Stimulated activated CD8-positive, alpha-beta memory T cell treated with anti-CD3 and anti-CD28 coated beads, Interleukin-7, amount 100 ng/mL, for 1 hour (primary cell): ENCODE measurements around the gene DDX43.
"Not testable (repeated sequence)": the region's sequence is repeated elsewhere in the genome, so short reads cannot be mapped to it uniquely, and the experiment has no call there.

ENCODE experiments used
- DNase-seq, 2 donors: peaks; one replicate each; pipeline ENCODE4 v3.0.0-alpha.2; 2020; ENCODE audit warnings: low read depth in 2 of 2

The DDX43 gene

GRCh38 chr6:73394577-73395354 lies at the start of gene DDX43:
Gene DDX43, plus strand, starts transcription at chr6:73394828. Its CDS starts 78 bp downstream, at chr6:73394906.
- DNase-seq = peak in 1 of 2 donors; percentile 15

GRCh38 chr6:73348550-73349204 lies 46.0 kb upstream of the DDX43 start:
- DNase-seq = no peak

GRCh38 chr6:73349311-73349710 lies 45.3 kb upstream of the DDX43 start:
- no peak for DNase-seq

GRCh38 chr6:73353636-73354593 lies 40.7 kb upstream of the DDX43 start, which contains the start of gene DPPA5:
Gene DPPA5, minus strand, starts transcription at chr6:73354276. Its CDS starts 51 bp downstream, at chr6:73354225.
- DNase-seq = no peak

- no peak for DNase-seq
Measured at GRCh38 chr6:73362358-73362757, 32.3 kb upstream of the DDX43 start, which contains the start of gene KHDC3L. Gene KHDC3L, plus strand, starts transcription at chr6:73362658. Its CDS starts 72 bp downstream, at chr6:73362730.

- no peak for DNase-seq
Measured at GRCh38 chr6:73362869-73363536, 31.6 kb upstream of the DDX43 start.

GRCh38 chr6:73363537-73363875 lies 31.1 kb upstream of the DDX43 start:
- DNase-seq = no peak

- no peak for DNase-seq
Measured at GRCh38 chr6:73364121-73364520, 30.5 kb upstream of the DDX43 start.

GRCh38 chr6:73364549-73364948 lies 30.1 kb upstream of the DDX43 start:
- no peak for DNase-seq

GRCh38 chr6:73367761-73368355 lies 26.8 kb upstream of the DDX43 start:
- DNase-seq = no peak

- DNase-seq = no peak
Measured at GRCh38 chr6:73368675-73369074, 26.0 kb upstream of the DDX43 start.

GRCh38 chr6:73369157-73369556 lies 25.5 kb upstream of the DDX43 start:
- DNase-seq = no peak

- no peak for DNase-seq
Measured at GRCh38 chr6:73369563-73369962, 25.1 kb upstream of the DDX43 start, which contains the start of gene OOEP. Gene OOEP, minus strand, starts transcription at chr6:73369897. Its CDS starts 105 bp downstream, at chr6:73369792.

- no peak for DNase-seq
Measured at GRCh38 chr6:73371984-73372383, 22.6 kb upstream of the DDX43 start.

- DNase-seq = no peak
Measured at GRCh38 chr6:73372516-73372915, 22.1 kb upstream of the DDX43 start.

GRCh38 chr6:73375216-73375615 lies 19.4 kb upstream of the DDX43 start:
- DNase-seq = no peak

GRCh38 chr6:73377225-73377624 lies 17.4 kb upstream of the DDX43 start:
- no peak for DNase-seq

GRCh38 chr6:73381531-73381930 lies 13.1 kb upstream of the DDX43 start:
- DNase-seq = not testable (repeated sequence)

GRCh38 chr6:73382462-73383113 lies 12.0 kb upstream of the DDX43 start:
- DNase-seq = no peak

GRCh38 chr6:73388433-73388799 lies 6.2 kb upstream of the DDX43 start:
- no peak for DNase-seq
